Cerebellar nuclear complex (tissue), 1 donor: ENCODE results near the gene GRIK5.

ENCODE experiments used
- DNase-seq, 2 experiments: peaks; one replicate each; lab custom pipeline; 2025; lab: John Stamatoyannopoulos, UW

GRIK5 gene

GRCh38 chr19:42076380-42076944 is 6.5 kb upstream of the GRIK5 start:
- DNase-seq: no peak

DNA sequence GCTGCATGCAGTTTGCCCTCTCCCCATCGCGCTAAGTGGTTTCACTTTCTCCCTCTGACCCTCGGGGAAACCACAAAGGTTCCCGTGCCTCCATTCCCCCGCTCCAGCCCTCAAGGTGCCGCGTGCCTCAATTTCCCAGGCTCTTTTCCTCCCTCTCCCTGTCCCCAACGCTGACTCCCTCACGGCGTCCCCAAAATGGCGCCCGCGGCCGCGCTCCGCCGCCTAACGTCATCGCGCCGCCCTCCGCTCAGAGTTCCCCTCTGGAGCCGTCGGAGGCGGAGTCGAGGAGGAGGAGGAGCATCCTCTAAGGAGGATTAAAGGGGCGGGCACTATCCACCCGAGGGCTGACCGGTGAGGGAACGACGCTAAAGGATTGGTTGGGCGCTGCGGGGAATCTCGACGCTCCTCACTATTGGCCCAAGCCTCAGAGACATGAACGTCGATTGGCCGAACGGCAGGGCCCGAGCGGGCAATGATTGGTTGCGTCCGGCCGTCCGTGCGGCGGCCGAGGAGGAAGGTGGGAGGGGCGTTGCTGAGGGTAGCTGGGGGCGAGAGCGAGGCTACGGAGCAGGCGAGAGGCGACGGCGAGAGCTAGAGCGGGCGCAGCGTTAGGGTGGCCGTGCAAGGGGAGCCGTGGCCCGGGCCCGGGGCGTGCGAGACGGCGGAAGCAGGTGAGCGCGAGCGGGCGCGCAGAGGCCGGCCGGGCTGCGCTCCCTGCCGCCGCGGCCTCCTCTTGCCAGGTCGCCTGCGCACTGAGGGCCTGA is 5.8 kb upstream of the GRIK5 start, which contains the start of gene ZNF574:
Gene ZNF574 (plus strand): TSS at position 551 of the 764 bp plus-strand sequence. CDS start 2,441 bp downstream, outside the sequence.
- peak; percentile 89 to 97 for DNase-seq

GRCh38 chr19:42075364-42075615 is 5.3 kb upstream of the GRIK5 start:
- DNase-seq: no peak

GRCh38 chr19:42074513-42075363 is 4.7 kb upstream of the GRIK5 start:
- no peak for DNase-seq

- DNase-seq: no peak
Observed at GRCh38 chr19:42071247-42071646, 1.2 kb upstream of the GRIK5 start.

GRCh38 chr19:42068756-42069571 is 1.0 kb downstream of the GRIK5 start:
- no peak for DNase-seq

- DNase-seq: no peak
Observed at GRCh38 chr19:42068361-42068755, 1.6 kb downstream of the GRIK5 start.

GRCh38 chr19:42067315-42067888 is 2.6 kb downstream of the GRIK5 start:
- DNase-seq: no peak

GRCh38 chr19:42066075-42066754 is 3.8 kb downstream of the GRIK5 start:
- DNase-seq: peak in 1 of 2 experiments; percentile 15

DNA sequence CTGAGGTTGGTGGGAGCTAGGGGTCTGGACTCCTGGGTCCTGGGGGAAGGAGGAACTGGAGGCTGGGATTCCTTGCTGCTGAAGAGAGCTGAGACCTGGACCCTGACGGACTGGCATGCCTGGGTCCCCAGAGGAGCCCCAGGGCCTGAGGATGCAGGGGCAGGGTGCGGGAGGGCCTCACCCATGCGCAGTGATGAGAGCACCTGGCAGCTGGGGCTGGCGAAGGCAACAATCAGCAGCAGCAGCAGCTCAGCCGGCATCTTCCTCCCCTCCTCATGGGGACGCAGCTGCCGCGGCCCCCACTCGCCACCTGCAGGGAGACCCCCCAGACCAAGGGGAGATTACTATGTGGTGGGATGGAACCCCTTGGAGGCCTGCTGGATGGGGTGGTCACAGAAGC is 4.5 kb downstream of the GRIK5 start:
- DNase-seq: no peak

- no peak for DNase-seq
Observed at GRCh38 chr19:42065051-42065450, 5.0 kb downstream of the GRIK5 start.

GRCh38 chr19:42064432-42064831 is 5.6 kb downstream of the GRIK5 start:
- DNase-seq: no peak

GRCh38 chr19:42062381-42062780 is 7.6 kb downstream of the GRIK5 start:
- DNase-seq: no peak

- DNase-seq: no peak
Observed at GRCh38 chr19:42060117-42060516, 9.9 kb downstream of the GRIK5 start.

DNA sequence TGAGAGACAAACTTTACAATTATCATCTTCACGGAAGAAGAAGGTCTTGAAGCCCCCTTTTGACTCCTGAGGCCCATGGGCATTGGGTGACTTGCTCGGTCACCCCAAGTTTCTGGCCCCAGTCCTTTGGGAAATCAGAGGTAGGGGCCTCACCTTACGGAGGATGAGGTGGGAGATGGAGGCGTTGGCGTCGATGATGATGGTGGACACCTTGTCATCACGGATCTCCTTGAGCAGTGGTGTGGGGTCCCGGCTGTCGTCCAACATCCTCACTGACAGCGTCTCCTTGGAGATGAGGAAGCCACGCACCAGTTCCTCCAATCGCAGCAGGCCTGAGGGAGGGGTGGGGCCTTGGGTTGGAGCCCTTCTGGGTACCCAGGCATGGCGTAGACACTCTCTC is 10.8 kb downstream of the GRIK5 start:
- no peak for DNase-seq

DNA sequence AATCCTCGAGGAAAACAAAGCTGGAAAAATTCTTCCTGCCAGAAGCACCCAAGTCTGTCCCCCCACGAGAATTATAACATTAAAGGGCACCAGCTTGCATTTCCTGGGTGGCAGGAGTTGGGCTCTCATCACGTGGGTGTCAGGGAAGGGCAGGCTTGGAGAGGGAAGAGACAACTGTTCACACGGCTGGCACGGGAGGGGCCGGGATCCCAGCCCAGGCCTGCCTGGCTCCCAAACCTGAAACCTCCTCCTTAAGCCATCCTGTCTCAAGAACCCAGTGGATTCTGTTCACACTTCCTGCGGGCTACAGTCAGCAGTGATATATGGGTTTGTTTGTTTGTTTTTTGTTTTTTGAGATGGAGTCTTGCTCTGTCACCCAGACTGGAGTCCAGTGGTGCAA is 12.2 kb downstream of the GRIK5 start:
- DNase-seq: no peak

DNA sequence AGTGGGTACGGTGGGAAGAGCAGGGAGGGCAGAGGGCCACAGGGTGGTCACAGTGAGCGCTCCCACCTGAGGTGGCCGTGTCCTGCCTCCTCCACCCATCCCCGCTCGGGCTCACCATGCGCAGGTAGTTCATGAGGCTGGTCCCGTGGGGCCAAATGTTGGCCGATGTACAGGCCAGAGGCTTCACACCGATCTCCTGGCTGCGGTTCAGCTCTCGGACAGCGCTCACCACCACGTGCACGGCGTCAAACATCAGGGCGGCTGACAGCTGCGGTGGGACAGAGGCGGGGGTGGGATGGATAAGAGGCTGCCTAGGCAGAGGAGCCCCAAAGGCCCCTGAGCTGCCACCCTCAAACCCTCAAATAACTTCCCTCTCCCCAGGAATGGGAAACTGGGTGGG is 15.8 kb downstream of the GRIK5 start:
- no peak for DNase-seq

DNA sequence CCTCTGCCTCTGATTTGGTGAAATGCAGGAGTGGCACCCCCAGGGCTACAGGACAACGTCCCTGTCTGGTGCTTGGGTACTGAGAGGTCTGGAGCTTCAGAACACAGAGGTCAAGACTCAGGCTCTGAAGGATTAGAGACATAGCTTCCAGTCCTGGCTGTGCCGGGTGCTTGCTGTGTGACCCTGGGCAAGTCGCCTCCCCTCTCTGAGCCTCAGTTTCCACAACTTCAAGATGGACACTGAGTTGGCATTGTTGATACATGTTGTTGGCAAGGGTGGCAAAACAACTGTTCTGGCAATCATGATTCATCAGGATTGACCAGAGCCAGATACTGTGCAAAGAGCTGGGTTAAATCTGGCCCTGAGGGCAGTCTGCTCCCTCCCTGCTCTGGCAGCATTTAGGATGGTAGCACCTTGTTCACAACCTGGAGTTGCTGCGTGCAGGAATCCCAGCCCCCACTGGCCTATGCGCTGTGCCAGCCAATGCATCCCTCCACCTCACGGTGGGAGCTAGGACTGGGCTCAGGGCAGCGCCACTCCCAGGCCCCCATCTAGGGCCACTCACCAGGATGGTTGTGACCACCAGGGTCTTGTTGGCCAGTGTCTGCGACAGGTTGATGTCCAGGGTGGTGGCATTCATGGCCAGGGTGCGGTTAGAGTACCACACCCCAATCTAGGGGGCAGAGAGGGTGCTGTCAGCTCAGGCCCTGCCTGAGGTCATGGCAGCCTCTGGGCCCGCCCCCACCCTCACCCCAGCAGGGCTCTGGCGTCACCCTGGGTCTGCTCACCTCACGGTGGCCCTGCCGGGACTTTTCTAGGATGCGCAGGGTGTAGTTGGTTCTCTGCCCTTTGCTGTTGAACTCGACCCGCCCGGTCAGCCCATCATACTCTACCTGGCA is 16.7 kb downstream of the GRIK5 start:
- no peak for DNase-seq

GRCh38 chr19:42052241-42052863 is 17.7 kb downstream of the GRIK5 start:
- peak in 1 of 2 experiments; percentile 4 for DNase-seq
